IPS DF 6.9 (cell line): ENCODE data around the gene C2orf92.

Experiments used
- DNase-seq: peaks from one replicate; pipeline ENCODE4 v3.0.0-alpha.2; 2013; ENCODE audit warnings: low read depth, low spot score
- H3K27ac ChIP-seq: one replicate; pipeline ENCODE4 v1.5.1; 2013; ENCODE audit warnings: low read length, control low read depth
- H3K27me3 ChIP-seq: 2 replicates; pipeline ENCODE4 v1.6.1; 2013; ENCODE audit warnings: mild to moderate bottlenecking, low read length; ENCODE audit not compliant: control insufficient read depth, insufficient read depth
- H3K36me3 ChIP-seq: 2 replicates; pipeline ENCODE4 v1.6.1; 2013; ENCODE audit warnings: low read length; ENCODE audit not compliant: control insufficient read depth, insufficient read depth
- H3K4me1 ChIP-seq: 2 replicates; pipeline ENCODE4 v1.6.1; 2013; ENCODE audit warnings: low read length; ENCODE audit not compliant: control insufficient read depth, insufficient read depth
- H3K4me3 ChIP-seq: 2 replicates; pipeline ENCODE4 v1.5.1; 2013; ENCODE audit warnings: mild to moderate bottlenecking, low read length
- H3K9me3 ChIP-seq: 2 replicates; pipeline ENCODE4 v1.6.1; 2013; ENCODE audit warnings: low read length, inconsistent platforms; ENCODE audit not compliant: control insufficient read depth, insufficient read depth
- WGBS: extraction: QIAGEN DNeasy Blood & Tissue Kit; methylation state at CpG from one replicate; pipeline ENCODE4 v1.1.7; 2013; ENCODE audit warnings: mixed read lengths, missing lambda C conversion rate; ENCODE audit not compliant: insufficient read length, insufficient coverage; 5-methylcytosine and 5-hydroxymethylcytosine counted together

The C2orf92 gene

GRCh38 chr2:97653473-97653872 lies 16.0 kb upstream of the C2orf92 start:
- H3K9me3 ChIP-seq: no peaks in the 10 kb centered on the region
- no peak overlapping the region for H3K27ac ChIP-seq
- no CpG with 5 or more reads among the region's 2 CpGs for WGBS
- H3K4me1 ChIP-seq: no peaks in the 10 kb centered on the region
- no peaks in the 10 kb centered on the region for H3K27me3 ChIP-seq
- DNase-seq: no peak
- no peak overlapping the region for H3K4me3 ChIP-seq
- peaks cover 13% of the 10 kb centered on the region for H3K36me3 ChIP-seq

- WGBS: no CpG with 5 or more reads among the region's 1 CpG
- Histone ChIP-seq H3K27me3 (no peaks in the 10 kb centered on the region), H3K9me3 (no peaks in the 10 kb centered on the region), H3K4me3 (no peak overlapping the region), H3K4me1 (no peaks in the 10 kb centered on the region), H3K27ac (no peak overlapping the region), H3K36me3 (peaks cover 16% of the 10 kb centered on the region)
- no peak for DNase-seq
These were observed 15.6 kb upstream of the C2orf92 start for GRCh38 chr2:97653874-97654273.

GRCh38 chr2:97654309-97654708 lies 15.2 kb upstream of the C2orf92 start:
- peaks cover 13% of the 10 kb centered on the region for H3K36me3 ChIP-seq
- no peak overlapping the region for H3K27ac ChIP-seq
- H3K9me3 ChIP-seq: no peaks in the 10 kb centered on the region
- no peak overlapping the region for H3K4me3 ChIP-seq
- WGBS: no CpG with 5 or more reads among the region's 5 CpGs
- H3K4me1 ChIP-seq: no peaks in the 10 kb centered on the region
- H3K27me3 ChIP-seq: no peaks in the 10 kb centered on the region
- no peak for DNase-seq

DNA sequence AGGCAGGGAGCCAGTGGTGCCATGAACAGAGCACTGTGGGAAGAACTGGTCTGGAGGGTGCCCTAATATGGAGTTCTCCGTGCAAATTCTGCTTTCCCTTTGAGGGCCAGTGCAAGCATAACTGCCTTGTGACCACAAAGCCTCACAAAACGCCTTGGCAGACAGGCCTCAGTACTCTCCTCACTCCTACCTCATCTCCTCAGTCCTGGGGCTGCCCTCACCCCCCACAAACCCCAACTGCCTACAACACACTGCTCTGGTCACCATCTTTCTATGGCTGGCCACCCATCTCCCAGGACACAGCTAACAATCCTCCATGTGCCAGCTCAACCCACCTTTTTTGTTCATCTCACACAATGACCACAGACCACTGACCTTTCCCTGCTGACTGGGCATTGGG lies 14.7 kb upstream of the C2orf92 start:
- Histone ChIP-seq H3K4me1 (no peaks in the 10 kb centered on the region), H3K36me3 (peaks cover 13% of the 10 kb centered on the region), H3K4me3 (no peak overlapping the region), H3K9me3 (no peaks in the 10 kb centered on the region), H3K27ac (no peak overlapping the region), H3K27me3 (no peaks in the 10 kb centered on the region)
- no peak for DNase-seq
- no CpG with 5 or more reads among the region's 2 CpGs for WGBS

- no peak overlapping the region for H3K27ac ChIP-seq
- no peak for DNase-seq
- H3K4me3 ChIP-seq: no peak overlapping the region
- H3K9me3 ChIP-seq: no peaks in the 10 kb centered on the region
- no CpG with 5 or more reads among the region's 7 CpGs for whole genome bisulfite sequencing
- no peaks in the 10 kb centered on the region for H3K27me3 ChIP-seq
- H3K4me1 ChIP-seq: no peaks in the 10 kb centered on the region
- peaks cover 13% of the 10 kb centered on the region for H3K36me3 ChIP-seq
These were observed 13.3 kb upstream of the C2orf92 start for GRCh38 chr2:97656129-97656755.

DNA sequence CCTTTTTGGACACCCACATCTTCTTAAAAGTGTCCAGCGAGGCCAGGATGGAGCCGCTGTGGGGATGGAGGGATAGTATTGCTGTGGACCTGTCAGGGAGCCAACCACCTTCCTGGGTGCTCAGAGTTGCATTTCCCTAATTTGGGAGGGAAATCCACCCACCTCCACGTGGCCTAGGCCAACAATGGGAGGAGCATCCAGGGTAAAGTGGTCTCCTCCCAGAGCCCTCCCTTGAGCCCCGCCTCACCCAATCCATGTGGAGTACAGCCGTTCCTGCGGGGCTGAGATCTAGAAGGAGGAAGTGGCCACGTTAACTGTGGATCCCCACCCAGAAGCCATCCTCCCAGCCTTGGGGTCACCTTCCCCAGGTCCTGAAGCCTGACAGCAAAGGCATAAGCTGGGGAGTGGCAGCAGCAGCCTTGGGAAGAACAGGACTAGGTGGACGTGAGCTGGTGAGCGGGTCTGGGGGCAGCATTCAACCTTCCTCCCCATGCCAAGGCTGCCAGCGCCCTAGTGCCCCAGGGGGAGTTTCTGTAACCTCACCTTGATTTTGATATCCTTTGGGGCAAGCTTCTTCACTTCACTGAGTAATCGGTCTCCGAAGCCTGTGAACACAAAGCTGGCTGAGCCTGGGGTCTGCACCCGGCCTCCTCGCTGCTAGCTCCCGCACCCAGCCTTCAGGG lies 12.5 kb upstream of the C2orf92 start:
- Histone ChIP-seq H3K9me3 (no peaks in the 10 kb centered on the region), H3K4me3 (no peak overlapping the region), H3K36me3 (peaks cover 13% of the 10 kb centered on the region), H3K27ac (no peak overlapping the region), H3K27me3 (no peaks in the 10 kb centered on the region), H3K4me1 (no peaks in the 10 kb centered on the region)
- no peak for DNase-seq
- no CpG with 5 or more reads among the region's 15 CpGs for WGBS

DNA sequence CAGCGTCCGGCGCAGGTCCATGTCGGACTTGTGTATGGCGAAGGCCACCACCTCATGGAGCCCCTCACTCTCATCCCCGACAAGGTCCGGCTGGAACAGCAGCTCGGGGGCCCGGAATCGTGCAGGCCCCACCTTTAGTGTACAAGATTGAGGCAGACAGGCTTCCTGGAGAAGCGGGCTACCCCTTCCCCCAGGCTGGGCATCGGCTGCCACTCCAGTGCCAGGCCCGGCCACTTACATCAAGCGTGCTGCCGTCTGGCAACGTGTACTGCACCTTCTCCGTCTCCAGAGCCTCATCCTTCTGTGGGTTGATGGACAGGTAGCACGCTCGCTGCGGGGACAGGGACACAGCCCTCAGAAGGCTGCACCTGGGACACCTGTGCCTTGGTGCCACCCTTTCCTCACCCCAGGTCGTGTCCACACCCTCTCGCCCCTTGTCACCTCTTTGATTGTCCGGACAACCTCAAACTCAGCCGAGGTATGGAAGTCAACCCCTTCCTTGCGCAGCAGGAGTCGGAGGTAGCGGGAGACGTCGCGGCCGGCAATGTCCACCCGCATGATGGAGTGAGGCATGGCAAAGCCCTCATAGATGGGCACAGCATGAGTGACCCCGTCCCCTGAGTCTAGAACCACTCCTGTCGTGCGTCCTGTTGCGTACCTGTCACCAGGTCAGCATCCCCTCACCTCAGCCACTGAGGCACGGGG lies 11.4 kb upstream of the C2orf92 start:
- 0 out of 2 replicates have a peak, but pooled peaks cover 1% of the 10 kb centered on the region for H3K4me1 ChIP-seq
- no CpG with 5 or more reads among the region's 37 CpGs for WGBS
- no peak overlapping the region for H3K4me3 ChIP-seq
- no peaks in the 10 kb centered on the region for H3K27me3 ChIP-seq
- peaks cover 13% of the 10 kb centered on the region for H3K36me3 ChIP-seq
- no peak for DNase-seq
- H3K9me3 ChIP-seq: no peaks in the 10 kb centered on the region
- no peak overlapping the region for H3K27ac ChIP-seq

GRCh38 chr2:97658691-97659157 lies 10.8 kb upstream of the C2orf92 start:
- WGBS: no CpG with 5 or more reads among the region's 13 CpGs
- DNase-seq: no peak
- Histone ChIP-seq H3K9me3 (no peaks in the 10 kb centered on the region), H3K4me1 (0 out of 2 replicates have a peak, but pooled peaks cover 1% of the 10 kb centered on the region), H3K36me3 (peaks cover 13% of the 10 kb centered on the region), H3K4me3 (no peak overlapping the region), H3K27ac (no peak overlapping the region), H3K27me3 (no peaks in the 10 kb centered on the region)

DNA sequence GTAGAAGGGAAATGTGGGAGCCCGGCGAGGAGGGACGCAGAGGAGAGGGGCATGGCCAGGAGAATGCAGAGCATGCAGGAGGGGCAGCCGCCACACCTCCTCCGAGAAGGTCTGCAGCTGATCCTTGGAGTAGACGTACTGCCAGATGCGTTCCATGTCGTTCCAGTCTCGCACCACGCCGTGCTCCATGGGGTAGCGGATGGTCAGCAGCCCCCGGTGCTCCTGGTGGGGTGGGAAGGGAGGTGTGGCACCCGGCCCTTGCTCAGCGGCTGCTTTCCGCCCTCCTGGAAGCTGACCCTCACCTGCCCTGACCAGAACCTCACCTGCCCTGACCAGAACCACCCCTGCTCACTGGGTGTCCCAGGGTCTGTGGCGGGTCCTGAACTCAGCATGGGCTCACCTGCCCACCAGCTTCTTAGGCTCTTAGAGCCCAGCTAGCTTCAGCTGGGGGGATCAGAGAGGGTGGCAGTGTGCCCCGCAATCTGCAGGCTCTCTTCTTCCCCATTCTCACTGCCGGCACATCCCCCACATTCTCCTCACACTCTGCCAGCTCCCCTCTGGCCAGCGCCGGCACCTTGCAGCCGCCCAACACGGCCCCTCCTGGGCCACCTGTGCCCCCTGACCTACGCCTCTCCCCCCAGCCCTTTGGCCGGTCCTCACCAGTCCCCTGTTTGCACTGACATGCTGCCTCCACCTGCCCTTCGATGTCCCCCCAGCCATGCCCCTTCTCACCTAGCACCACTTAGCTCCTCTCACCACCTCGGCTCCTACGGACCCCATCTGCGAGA lies 10.1 kb upstream of the C2orf92 start:
- H3K27ac ChIP-seq: no peak overlapping the region
- H3K27me3 ChIP-seq: no peaks in the 10 kb centered on the region
- H3K36me3 ChIP-seq: peaks cover 13% of the 10 kb centered on the region
- no peak overlapping the region for H3K4me3 ChIP-seq
- no peak for DNase-seq
- H3K9me3 ChIP-seq: no peaks in the 10 kb centered on the region
- WGBS: no CpG with 5 or more reads among the region's 29 CpGs
- H3K4me1 ChIP-seq: 0 out of 2 replicates have a peak, but pooled peaks cover 1% of the 10 kb centered on the region
